BJ (cell line): ENCODE results near the gene CCR5. TPM values are rescaled to one million over a fixed set of nuclear protein-coding genes. Genes with fewer than 3 reads are reported as not detected.

Source experiments
- CTCF ChIA-PET: fragments of 350-600 bp; formaldehyde crosslinking; extraction: SDS; loops from one replicate; lab custom pipeline; 2021; ENCODE audit warnings: antibody characterized with exemption, inconsistent platforms; lab: Yijun Ruan, JAX
- POLR2A ChIA-PET: fragments of 300-600 bp; sonication (Branson Sonifier 250); formaldehyde crosslinking; extraction: SDS; loops from one replicate; lab custom pipeline; 2021; ENCODE audit warnings: antibody characterized with exemption; lab: Charles Lee
- DNase-seq: peaks from one replicate; pipeline ENCODE4 v3.0.0-alpha.2; 2011; ENCODE audit warnings: low read depth
- H3K27me3 ChIP-seq: 2 replicates; pipeline ENCODE4 v1.6.0; 2011; ENCODE audit warnings: low read length; ENCODE audit not compliant: control insufficient read depth, insufficient read depth
- H3K36me3 ChIP-seq: 2 replicates; pipeline ENCODE4 v1.5.1; 2011; ENCODE audit warnings: low read length; ENCODE audit not compliant: control insufficient read depth, insufficient read depth
- H3K4me3 ChIP-seq: 2 replicates; pipeline ENCODE4 v1.5.1; 2011; ENCODE audit warnings: low read depth, mild to moderate bottlenecking, control low read depth, low read length
- polyA plus RNA-seq: library from polyadenylated mRNA; depleted of rRNA; stranded (reverse); fragments of >200 nt; gene quantifications from 2 replicates; pipeline ENCODE4 v1.2.3, GENCODE V29; 2011
- TF ChIP-seq, protein P1 (sequence below): IDR thresholded peaks from 2 replicates; pipeline ENCODE4 v1.5.1; 2011; ENCODE audit warnings: low read depth, mild to moderate bottlenecking, control low read depth, inconsistent platforms, low read length, moderate library complexity; ENCODE audit not compliant: insufficient read depth

CCR5 gene
- polyA plus RNA-seq, 1 experiment, result not detected

DNA sequence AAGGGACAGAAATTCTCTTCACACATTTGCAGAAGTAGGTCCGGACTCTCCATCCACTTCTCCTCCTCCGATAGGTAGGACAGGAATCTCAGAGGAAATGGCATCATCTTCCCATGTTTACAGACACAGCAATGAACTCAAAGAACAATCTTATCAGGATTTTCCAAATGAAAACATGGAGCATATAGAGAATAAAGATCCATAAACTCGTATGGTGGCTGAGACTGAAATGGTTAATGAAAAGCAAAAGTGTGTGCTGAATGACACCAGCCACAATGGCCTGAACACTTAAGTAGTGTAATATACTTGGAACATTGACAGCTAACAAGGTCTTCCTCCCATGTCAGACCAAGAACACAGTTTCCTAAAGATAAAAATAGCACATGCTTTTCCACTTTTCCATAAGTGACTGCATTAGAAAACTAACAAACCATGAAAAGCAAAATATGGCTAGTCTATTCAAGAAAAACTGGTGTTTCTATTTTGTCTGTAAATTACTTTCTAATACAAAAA is 42.1 kb downstream of the CCR5 start:
- Histone ChIP-seq H3K4me3 (no peak overlapping the region), H3K27me3 (no peaks in the 10 kb centered on the region; the same call in none of the 2 replicates), H3K36me3 (no peaks in the 10 kb centered on the region)
- DNase-seq, result no peak
- CTCF ChIA-PET, result interaction anchor here (0.7 kb wide), 1 partner anchor 480 kb away, joined by 3 read pairs; no protein-coding TSS in a partner anchor
- TF ChIP-seq, protein P1, sequence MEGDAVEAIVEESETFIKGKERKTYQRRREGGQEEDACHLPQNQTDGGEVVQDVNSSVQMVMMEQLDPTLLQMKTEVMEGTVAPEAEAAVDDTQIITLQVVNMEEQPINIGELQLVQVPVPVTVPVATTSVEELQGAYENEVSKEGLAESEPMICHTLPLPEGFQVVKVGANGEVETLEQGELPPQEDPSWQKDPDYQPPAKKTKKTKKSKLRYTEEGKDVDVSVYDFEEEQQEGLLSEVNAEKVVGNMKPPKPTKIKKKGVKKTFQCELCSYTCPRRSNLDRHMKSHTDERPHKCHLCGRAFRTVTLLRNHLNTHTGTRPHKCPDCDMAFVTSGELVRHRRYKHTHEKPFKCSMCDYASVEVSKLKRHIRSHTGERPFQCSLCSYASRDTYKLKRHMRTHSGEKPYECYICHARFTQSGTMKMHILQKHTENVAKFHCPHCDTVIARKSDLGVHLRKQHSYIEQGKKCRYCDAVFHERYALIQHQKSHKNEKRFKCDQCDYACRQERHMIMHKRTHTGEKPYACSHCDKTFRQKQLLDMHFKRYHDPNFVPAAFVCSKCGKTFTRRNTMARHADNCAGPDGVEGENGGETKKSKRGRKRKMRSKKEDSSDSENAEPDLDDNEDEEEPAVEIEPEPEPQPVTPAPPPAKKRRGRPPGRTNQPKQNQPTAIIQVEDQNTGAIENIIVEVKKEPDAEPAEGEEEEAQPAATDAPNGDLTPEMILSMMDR, result no peak
- POLR2A ChIA-PET, result no interaction called here

DNA sequence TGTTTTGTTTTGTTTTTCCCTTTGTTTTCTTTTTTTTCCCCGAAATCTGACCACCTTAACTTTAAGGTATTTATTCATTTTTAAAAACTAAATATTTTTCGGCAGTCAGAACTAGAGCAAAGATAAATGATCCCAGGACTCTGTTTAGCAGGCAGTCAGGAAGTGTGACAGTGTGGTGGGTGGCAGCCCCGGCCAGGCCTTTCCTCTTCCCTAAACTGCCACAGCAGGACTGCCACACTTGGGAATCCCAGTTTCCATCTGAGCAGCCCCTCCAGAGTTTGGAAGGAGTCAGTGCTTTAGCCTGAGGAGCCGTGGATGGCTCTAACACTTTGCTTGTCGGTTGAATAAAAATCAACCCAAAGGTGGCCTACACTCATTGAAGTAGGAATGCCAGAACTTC is 43.2 kb downstream of the CCR5 start:
- TF ChIP-seq, protein P1, result no peak
- CTCF ChIA-PET, result no interaction called here

DNA sequence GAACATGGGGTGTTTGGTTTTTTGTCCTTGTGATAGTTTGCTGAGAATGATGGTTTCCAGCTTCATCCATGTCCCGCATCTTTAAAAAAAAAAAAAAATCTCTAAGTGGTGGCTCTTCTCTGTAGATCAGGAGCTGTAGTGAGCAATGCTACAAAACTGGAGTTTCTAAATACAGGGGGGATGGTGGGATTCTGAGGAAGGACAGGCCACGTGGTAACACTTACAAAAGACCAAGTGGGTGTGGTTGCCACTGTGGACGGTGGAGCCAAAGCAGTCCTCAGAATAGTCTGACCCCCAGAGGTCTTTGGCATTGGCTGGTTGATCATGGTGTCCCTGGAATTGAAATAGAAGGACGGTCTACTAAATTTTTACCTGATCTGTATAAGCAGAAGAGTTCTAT is 44.0 kb downstream of the CCR5 start:
- DNase-seq, result no peak
- TF ChIP-seq, protein P1, result no peak
- POLR2A ChIA-PET, result no interaction called here
- CTCF ChIA-PET, result interaction anchor here (0.6 to 1.1 kb wide), 2 partner anchors 13 to 574 kb away, joined by 3 to 5 read pairs; no protein-coding TSS in a partner anchor
- Histone ChIP-seq H3K36me3 (no peaks in the 10 kb centered on the region), H3K4me3 (no peak overlapping the region), H3K27me3 (no peaks in the 10 kb centered on the region; the same call in none of the 2 replicates)

More for the DNA sequence above, 43.2 kb downstream of the CCR5 start:
- POLR2A ChIA-PET, result no interaction called here
- DNase-seq, result no peak
- Histone ChIP-seq H3K4me3 (no peak overlapping the region), H3K27me3 (no peaks in the 10 kb centered on the region; the same call in none of the 2 replicates), H3K36me3 (no peaks in the 10 kb centered on the region)

DNA sequence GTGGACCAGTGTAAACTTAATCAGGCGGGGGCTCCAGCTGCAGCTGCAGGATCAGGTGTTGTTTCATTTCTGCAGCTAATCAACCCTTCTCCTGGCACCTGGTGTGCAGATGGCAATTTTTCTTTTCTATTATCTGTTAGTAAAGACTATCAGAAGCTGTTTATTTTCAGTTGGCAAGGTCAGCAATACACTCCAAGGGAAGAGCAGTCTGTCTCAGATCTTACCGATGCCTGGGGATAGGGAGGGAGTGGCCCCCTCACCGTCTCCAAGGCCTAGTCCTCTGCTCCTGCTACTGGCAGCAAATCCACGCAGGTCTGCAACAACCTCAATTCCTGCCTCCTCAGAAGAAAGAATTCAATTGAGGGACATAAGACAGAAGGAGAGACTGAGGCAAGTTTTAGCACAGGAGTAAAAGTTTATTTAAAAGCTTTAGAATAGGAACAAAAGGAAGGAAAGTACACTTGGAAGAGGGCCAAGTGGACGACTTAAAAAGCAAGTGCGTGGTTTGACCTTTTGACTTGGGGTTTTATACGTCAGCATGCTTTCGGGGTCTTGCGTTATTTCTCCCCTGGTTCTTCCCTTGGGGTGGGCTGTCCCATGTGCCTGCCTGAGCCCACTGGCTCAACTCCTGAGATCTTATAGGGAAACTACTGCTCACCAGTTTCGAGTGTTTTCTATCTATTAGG is 45.5 kb downstream of the CCR5 start:
- TF ChIP-seq, protein P1, result no peak

DNA sequence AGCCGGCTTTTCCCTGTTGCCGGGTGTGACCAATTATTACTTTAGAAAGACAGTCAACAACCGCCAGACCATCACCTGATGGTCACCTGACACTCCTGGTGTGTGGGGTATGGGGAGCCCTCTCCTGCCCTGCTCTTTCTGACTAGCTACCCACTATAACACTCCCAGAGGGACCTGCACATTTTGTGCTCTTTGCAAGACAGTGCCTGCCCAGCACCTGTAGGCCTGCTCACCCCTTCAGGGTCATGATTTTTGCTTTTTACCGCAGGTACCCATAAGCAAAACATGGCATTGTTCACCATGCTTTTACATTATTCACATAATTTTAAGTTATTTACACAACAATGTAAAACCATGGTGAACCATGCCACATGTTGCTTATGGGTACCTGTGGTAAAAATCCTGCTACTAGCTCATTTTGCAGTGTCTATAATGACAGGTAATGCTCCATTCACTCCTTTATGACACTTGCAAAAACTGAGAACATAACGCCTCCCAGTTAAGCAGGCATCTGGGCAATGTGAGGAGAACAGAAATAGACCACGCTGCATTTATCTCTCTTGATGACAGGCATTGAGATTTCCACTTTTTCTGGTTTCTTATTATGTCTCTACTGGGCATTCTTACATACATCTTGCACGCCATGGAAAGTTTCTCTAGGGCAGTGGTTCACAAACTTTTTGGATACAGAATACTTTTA is 46.2 kb downstream of the CCR5 start:
- ChIA-PET CTCF (no interaction called here), POLR2A (no interaction called here)
- DNase-seq, result no peak
- Histone ChIP-seq H3K4me3 (no peak overlapping the region), H3K27me3 (no peaks in the 10 kb centered on the region; the same call in none of the 2 replicates), H3K36me3 (no peaks in the 10 kb centered on the region)
- TF ChIP-seq, protein P1, result no peak

More for the DNA sequence above, 45.5 kb downstream of the CCR5 start:
- ChIA-PET POLR2A (no interaction called here), CTCF (no interaction called here)
- no peak for DNase-seq
- H3K27me3 ChIP-seq, result no peaks in the 10 kb centered on the region; the same call in none of the 2 replicates
- no peak overlapping the region for H3K4me3 ChIP-seq
- no peaks in the 10 kb centered on the region for H3K36me3 ChIP-seq
